OCI-LY1 (cell line): ENCODE data around the gene NKAIN4.

ENCODE experiments used
- H2AFZ ChIP-seq: fragments of 200-600 bp; sonication (generic), shearing (Covaris generic); 2 replicates; pipeline ENCODE4 v1.6.0; 2014; ENCODE audit warnings: antibody characterized with exemption, mild to moderate bottlenecking, low read length
- H3F3A ChIP-seq: fragments of 200-600 bp; sonication (generic), shearing (Covaris generic); 2 replicates; pipeline ENCODE4 v1.6.0; 2014; ENCODE audit warnings: mild to moderate bottlenecking, antibody characterized with exemption, low read length, moderate library complexity; ENCODE audit not compliant: insufficient read depth
- H3K27ac ChIP-seq: fragments of 200-600 bp; sonication (generic); 2 replicates; pipeline ENCODE4 v1.5.1; 2014; ENCODE audit warnings: low read length, mixed run types, mild to moderate bottlenecking, low read depth; ENCODE audit not compliant: poor library complexity, severe bottlenecking
- H3K27me3 ChIP-seq: fragments of 200-600 bp; sonication (generic); 2 replicates; pipeline ENCODE4 v1.6.0; 2014; ENCODE audit warnings: antibody characterized with exemption, mild to moderate bottlenecking, low read length, moderate library complexity; ENCODE audit not compliant: insufficient read depth
- H3K36me3 ChIP-seq: fragments of 200-600 bp; sonication (generic); 2 replicates; pipeline ENCODE4 v1.6.1; 2014; ENCODE audit warnings: mild to moderate bottlenecking, antibody characterized with exemption, low read length, moderate library complexity, mixed read lengths; ENCODE audit not compliant: insufficient read depth
- H3K4me1 ChIP-seq: fragments of 200-600 bp; sonication (generic); 2 replicates; pipeline ENCODE4 v1.5.1; 2014; ENCODE audit warnings: mild to moderate bottlenecking, low read length, moderate library complexity; ENCODE audit not compliant: insufficient read depth, severe bottlenecking
- H3K4me2 ChIP-seq: fragments of 200-600 bp; sonication (generic), shearing (Covaris generic); 2 replicates; pipeline ENCODE4 v1.6.1; 2014; ENCODE audit warnings: low read length
- H3K4me3 ChIP-seq: fragments of 200-600 bp; sonication (generic); 2 replicates; pipeline ENCODE4 v1.5.1; 2014; ENCODE audit warnings: low read length, low read depth, mild to moderate bottlenecking, mixed read lengths; ENCODE audit not compliant: poor library complexity, severe bottlenecking
- H3K79me2 ChIP-seq: fragments of 200-600 bp; shearing (Covaris generic); 2 replicates; pipeline ENCODE4 v1.6.1; 2016; ENCODE audit warnings: mixed run types, low read length, mixed read lengths; ENCODE audit not compliant: insufficient read depth
- H3K9ac ChIP-seq: fragments of 200-600 bp; sonication (generic), shearing (Covaris generic); 2 replicates; pipeline ENCODE4 v1.6.1; 2014; ENCODE audit warnings: mild to moderate bottlenecking, low read length, mixed read lengths
- H3K9me2 ChIP-seq: fragments of 200-600 bp; sonication (generic), shearing (Covaris generic); 2 replicates; pipeline ENCODE4 v1.6.1; 2014; ENCODE audit warnings: low read depth, mild to moderate bottlenecking, low read length, mixed read lengths
- H3K9me3 ChIP-seq: fragments of 200-600 bp; shearing (Covaris generic); 2 replicates; pipeline ENCODE4 v1.6.1; 2014; ENCODE audit warnings: low read length, mixed read lengths
- H4K20me1 ChIP-seq: fragments of 200-600 bp; sonication (generic), shearing (Covaris generic); 2 replicates; pipeline ENCODE4 v1.6.0; 2016; ENCODE audit warnings: mild to moderate bottlenecking, low read length; ENCODE audit not compliant: insufficient read depth
- CTCF ChIP-seq: fragments of 200-600 bp; sonication (generic), shearing (Covaris generic); IDR thresholded peaks from 2 replicates; pipeline ENCODE4 v1.5.1; 2017; ENCODE audit warnings: mild to moderate bottlenecking, antibody characterized with exemption, low read length, moderate library complexity, mixed read lengths
- EZH2 ChIP-seq: fragments of 200-600 bp; sonication (generic), shearing (Covaris generic); IDR thresholded peaks from 2 replicates; pipeline ENCODE4 v1.8.0; 2017; ENCODE audit warnings: borderline replicate concordance, mixed run types, mild to moderate bottlenecking, antibody characterized with exemption, low read length, moderate library complexity, mixed read lengths

NKAIN4 gene

GRCh38 chr20:63295018-63295417 is 40.8 kb upstream of the NKAIN4 start:
- H3K4me1 ChIP-seq: no peaks in the 10 kb centered on the region
- no peaks in the 10 kb centered on the region for H3K9me3 ChIP-seq
- H2AFZ ChIP-seq: no peak overlapping the region
- no peaks in the 10 kb centered on the region for H3F3A ChIP-seq
- no peak overlapping the region for H3K9ac ChIP-seq
- no peak overlapping the region for H3K27ac ChIP-seq
- H3K4me2 ChIP-seq: no peak overlapping the region
- TF ChIP-seq EZH2: no peak
- TF ChIP-seq CTCF: no peak
- H3K36me3 ChIP-seq: no peaks in the 10 kb centered on the region
- no peaks in the 10 kb centered on the region; the same call in 1 of the 2 replicates for H3K27me3 ChIP-seq
- H3K9me2 ChIP-seq: no peaks in the 10 kb centered on the region
- H3K79me2 ChIP-seq: no peaks in the 10 kb centered on the region
- H3K4me3 ChIP-seq: no peak overlapping the region
- no peaks in the 10 kb centered on the region for H4K20me1 ChIP-seq

- H4K20me1 ChIP-seq: no peaks in the 10 kb centered on the region
- no peaks in the 10 kb centered on the region for H3K36me3 ChIP-seq
- H3K4me1 ChIP-seq: no peaks in the 10 kb centered on the region
- H3K4me3 ChIP-seq: no peak overlapping the region
- no peak for TF ChIP-seq EZH2
- no peak for TF ChIP-seq CTCF
- no peaks in the 10 kb centered on the region for H3K79me2 ChIP-seq
- no peak overlapping the region for H3K9ac ChIP-seq
- H3K9me2 ChIP-seq: no peaks in the 10 kb centered on the region
- no peaks in the 10 kb centered on the region for H3K9me3 ChIP-seq
- H3K4me2 ChIP-seq: no peak overlapping the region
- no peak overlapping the region for H3K27ac ChIP-seq
- no peak overlapping the region for H2AFZ ChIP-seq
- no peaks in the 10 kb centered on the region; the same call in 1 of the 2 replicates for H3K27me3 ChIP-seq
- H3F3A ChIP-seq: no peaks in the 10 kb centered on the region
Observed at GRCh38 chr20:63294536-63294900, 40.3 kb upstream of the NKAIN4 start.

GRCh38 chr20:63293871-63294535 is 39.7 kb upstream of the NKAIN4 start:
- Histone ChIP-seq H3K4me2 (no peak overlapping the region), H3K27ac (no peak overlapping the region), H3K4me1 (no peaks in the 10 kb centered on the region), H3K27me3 (no peaks in the 10 kb centered on the region; the same call in 1 of the 2 replicates), H3K36me3 (no peaks in the 10 kb centered on the region), H3K9me2 (no peaks in the 10 kb centered on the region), H3F3A (no peaks in the 10 kb centered on the region), H3K4me3 (no peak overlapping the region), H4K20me1 (no peaks in the 10 kb centered on the region), H2AFZ (no peak overlapping the region), H3K9me3 (no peaks in the 10 kb centered on the region), H3K9ac (no peak overlapping the region), H3K79me2 (no peaks in the 10 kb centered on the region)
- TF ChIP-seq EZH2: no peak
- no peak for TF ChIP-seq CTCF
